GM19397 (cell line): ENCODE measurements around the gene PEX19.

ENCODE experiments used
- ATAC-seq: cut with Tn5 transposase; IDR thresholded peaks from one replicate; pipeline ENCODE4 v1.9.1; 2021; ENCODE audit warnings: mild to moderate bottlenecking, moderate library complexity; ENCODE audit not compliant: unreplicated experiment

Gene PEX19

DNA sequence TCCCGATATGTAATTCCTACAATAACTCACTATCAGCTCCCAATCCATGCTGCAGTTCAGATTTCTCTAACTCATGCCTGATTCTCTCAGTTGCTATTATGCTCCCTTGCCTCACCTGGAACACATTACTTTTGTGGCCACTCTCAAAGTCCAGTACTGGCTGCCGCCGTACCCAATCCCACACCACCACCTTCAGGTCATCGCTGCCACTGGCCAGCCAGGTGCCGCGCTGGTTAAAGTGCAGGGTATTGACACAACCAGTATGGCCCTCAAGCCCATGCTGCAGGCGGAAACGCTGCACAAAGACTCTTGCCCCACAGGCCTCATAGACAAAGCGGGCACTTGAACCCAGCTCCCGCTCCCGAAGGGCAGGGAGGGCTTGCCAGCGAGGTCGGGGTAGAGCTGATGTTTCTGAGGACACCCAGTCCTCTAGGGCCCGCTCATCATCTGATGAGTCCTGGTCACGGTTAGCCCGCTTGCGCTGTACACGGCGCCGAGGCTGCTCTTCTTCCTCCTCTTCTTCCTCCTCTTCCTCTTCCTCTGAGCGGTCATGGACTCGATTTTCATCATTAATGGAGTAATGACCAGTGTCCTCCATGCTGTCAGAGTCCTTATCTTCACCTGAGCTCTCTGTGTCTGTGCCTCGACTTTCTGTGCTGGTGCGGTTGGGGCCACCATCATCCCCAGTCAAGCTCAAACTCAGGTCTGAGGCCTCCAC is 45.2 kb downstream of the PEX19 start:
- ATAC-seq, result no peak

DNA sequence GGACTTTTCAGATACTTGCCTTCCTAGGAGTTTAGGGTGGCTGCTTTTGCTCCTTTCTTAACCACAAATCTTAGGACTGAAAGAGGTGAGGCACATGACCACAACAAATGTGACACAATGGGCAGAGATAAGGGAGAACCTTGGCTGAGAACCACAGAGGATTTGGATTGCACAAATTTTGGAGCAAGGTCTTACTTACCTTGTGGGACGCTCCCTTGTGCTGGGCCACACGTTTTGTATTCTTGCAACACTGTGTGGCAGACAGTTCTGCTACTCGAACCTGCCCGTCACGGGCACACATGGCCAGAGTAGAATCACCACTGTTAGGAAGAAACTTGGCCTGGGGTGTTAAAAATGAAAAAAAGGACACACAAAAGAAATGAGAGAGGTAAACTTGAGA is 46.5 kb downstream of the PEX19 start:
- ATAC-seq, result no peak

DNA sequence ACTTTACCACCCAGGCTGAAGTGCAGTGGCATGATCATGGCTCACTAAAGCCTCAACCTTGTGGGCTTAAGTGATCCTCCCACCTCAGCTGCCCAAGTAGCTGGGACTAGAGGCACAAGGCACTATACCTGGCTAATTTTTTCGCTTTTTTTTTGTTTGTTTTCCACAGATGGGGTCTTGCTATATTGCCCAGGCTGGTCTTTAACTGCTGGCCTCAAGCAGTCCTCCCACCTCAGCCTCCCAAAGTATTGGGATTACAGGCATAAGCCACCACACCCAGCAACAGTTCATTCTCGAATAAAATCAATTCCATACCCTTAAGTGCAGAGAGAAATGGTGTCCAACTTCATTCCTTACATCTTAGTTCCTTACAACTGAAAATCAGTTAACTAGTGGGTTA is 47.4 kb downstream of the PEX19 start:
- ATAC-seq, result no peak

DNA sequence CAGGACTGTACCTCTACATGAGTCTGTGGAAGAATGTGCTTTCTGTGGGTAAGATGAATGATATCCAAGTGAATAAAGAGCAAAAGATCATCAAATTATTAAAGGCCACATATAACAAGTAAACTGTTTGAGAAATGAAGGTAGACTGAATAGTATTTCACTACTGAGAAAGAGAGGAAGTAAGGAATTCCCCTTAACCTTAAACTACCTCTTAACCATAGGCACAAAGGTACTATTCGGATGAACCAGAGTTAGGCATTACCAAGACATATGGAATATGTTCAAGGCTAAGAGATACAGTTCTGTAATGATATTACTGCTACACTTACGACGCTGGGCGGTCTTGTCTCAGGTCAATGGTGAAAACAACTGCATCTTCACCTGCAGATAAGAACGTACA is 48.1 kb downstream of the PEX19 start:
- no peak for ATAC-seq

DNA sequence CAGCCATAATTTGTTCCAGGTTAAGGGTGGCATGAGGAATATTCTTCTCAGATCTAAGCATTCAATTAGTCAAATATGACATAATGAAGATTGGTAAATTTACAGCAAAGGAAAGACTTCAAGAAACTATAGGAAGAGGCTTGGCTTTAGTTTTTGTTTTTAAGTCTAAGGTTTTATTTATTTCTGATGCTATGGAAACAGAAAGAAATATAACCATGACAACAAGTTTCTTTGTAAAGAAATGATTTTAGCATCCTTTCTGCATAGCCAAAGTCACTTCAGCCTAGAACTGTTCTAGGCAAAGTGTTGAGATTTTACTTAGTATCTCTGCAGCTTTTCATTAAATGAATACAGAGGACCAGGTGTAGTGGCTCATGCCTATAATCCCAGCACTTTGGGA is 52.0 kb downstream of the PEX19 start:
- ATAC-seq, result no peak

DNA sequence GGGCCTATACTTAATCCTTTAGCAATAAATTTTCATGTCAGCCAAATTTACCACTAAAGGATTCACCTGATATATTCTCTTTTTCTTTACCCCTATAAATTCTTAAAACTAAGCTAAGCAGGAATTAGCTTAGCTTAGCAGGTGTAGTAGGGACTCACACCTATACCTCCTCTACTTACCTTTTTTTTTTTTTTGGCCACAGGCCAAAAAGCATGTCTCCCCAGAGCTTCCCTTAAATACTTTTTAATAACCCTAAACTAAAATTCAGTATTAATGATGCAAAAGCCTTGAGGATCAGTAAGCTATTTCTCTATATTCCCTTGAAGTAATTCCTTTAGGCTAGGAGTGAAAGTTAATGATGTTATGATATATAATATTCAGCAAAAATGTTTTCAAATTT is 56.5 kb downstream of the PEX19 start:
- ATAC-seq, result no peak

DNA sequence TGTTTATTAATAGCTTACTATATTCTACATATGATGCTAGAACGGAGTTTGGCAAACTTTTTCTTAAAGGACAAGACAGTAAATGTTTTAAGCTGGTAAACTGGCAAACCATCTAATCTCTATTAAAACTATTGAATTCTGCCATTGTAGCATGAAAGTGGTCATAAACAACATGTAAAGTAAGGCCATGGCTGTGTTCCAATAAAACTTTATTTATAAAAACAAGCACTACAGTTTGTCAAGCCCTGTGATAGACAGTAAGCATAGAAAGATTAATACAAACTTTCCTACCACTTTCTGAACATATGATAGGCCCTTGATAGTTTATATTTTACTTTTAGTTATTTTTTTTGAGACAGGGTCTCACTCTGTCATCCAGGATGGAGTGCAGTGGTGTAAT is 57.4 kb downstream of the PEX19 start:
- no peak for ATAC-seq

DNA sequence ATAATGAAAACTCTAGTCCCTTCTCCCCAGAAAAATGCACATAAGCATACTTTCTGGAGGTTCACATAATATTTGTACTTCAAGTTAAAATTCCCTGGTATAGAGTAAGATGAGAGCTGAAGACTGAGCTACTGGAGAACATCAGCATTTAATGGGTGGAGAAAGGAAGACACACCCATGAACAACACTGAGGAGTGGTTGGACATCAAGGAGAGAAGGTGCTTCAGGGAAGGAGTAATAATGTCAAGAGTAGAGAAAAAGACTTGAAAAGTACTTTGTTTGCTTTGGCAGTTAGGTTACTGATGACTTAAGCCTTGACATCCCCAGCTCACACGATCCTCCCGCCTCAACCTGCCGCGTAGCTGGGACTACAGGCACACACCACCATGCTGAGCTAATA is 57.9 kb downstream of the PEX19 start:
- no peak for ATAC-seq
